NCI-H446 treated with DMSO at 0.1 percent for 48 hours (cell line): ENCODE measurements around the gene PLA2G4F.

Experiments used
- DNase-seq: peaks from one replicate; lab custom pipeline; 2025; lab: John Stamatoyannopoulos, UW

Gene PLA2G4F

DNA sequence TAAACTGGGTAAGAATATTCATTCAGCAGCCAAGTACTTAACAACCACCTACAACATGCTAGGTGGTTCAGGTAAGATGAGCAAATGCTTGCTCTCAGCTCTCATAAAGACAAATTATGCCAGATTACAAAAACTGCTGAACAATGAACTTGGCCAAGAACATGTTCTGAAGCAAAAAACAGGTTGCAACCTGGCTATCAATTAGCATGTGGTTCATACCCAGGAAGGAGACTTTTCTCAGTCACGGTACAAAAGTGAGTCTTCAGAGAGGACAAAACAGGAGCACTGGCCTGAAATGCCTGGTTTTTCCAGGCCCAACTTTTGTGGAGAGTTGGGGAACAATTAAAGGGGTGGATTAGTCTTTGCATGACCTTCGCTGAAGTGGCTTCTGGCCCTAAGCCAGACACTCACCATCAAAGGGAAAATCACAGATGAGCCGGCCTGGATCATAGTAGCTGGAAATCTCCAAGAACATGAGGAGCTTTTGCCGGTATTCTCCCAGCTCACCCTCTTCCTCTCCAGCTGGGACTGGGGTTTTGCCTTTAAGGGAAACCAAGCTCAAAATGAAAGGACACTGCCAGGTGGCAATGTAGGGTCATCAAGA is 7.6 kb upstream of the PLA2G4F start:
- no peak for DNase-seq

DNA sequence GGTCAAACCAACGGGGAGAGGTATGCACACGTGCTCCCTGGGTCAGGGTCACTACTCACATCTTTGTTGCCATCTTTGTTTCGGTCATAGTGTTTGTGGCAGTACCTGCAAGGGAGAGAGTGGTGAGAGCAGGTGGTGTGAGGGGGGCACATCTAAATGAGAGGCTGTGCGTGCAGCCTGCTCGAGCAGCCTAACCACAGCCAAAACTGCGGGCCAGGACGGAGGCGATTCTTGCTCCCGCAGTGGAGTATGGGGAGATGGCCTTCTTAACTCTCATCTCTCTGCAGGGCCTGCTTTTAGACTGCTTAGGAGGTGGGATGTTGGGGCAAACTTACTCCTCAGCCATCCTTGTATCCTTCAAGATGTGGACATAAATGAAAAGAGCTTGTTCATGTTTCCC is 6.9 kb upstream of the PLA2G4F start:
- no peak for DNase-seq

- DNase-seq, result no peak
Measured at GRCh38 chr15:42160136-42160535, 3.7 kb upstream of the PLA2G4F start.

DNA sequence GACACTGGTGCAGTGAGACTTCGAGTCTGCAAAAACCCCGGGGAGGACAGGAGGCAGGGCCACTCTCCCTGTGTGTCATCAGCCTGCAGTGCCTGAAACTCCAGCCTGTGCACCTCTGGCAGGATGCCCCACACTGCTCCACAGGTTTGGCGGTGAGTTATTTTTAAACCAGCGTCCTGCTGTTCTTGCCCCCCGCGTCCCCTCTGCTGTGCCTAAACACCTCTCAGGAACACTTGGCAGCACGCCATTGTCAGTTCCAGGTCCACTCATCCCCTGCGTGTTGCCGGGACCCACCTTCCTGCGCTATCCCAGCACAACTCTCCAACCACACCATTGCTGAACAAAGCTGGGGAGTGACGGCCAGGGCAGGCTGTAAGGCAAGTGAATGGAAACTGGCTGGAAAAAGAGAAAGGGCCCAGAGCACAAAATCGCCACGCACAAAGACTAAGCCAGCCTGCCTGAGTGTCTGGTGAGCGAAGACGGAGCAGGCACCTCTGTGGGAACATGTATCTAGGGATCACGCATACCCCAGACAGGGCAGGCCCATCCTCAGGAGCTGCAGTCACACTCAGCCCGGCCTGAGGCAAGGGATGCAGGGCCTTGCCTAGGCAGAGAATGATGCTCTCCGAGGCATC is 3.1 kb upstream of the PLA2G4F start:
- no peak for DNase-seq

GRCh38 chr15:42158941-42159340 is 2.5 kb upstream of the PLA2G4F start:
- DNase-seq, result no peak

- no peak for DNase-seq
Measured at GRCh38 chr15:42157981-42158765, 1.7 kb upstream of the PLA2G4F start.

- no peak for DNase-seq
Measured at GRCh38 chr15:42157381-42157780, 945 bp upstream of the PLA2G4F start.

- DNase-seq, result no peak
Measured at GRCh38 chr15:42155546-42156242, 742 bp downstream of the PLA2G4F start.

GRCh38 chr15:42154956-42155355 is 1.5 kb downstream of the PLA2G4F start:
- DNase-seq, result no peak

DNA sequence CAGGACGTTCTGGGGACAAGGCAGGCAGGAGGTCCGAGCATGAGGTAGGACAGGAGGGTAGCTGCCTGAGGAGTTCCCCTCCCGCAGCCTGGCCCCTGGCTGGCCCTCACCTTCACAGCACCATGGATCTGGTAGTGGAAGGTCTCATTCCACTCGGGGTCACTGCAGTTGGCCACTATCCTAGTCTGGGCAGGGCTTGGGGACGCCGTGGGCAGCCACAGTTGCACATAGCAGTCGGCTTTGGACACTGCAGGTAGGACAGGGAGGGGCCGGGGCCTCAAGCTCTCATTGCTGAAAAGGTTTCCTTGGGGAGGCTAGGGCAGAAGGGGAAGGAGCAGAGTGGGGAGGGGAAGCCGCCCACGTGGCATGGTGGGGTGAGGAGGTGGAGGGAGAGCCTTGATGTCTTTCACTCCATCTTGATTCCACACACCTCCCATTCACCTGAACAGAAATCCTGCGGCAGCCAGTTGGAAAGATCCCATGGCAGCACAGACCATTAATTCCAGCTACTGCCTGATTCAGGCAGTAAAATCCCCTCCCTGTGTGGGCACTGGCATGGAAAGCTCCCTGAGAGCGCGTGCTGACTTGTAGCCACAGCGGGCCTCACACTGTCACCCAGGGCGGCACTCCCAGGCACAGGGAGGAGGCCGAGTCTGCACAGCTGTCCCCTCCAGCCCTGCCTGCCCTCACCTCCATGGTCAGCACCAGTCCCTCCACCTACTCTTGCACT is 2.1 kb downstream of the PLA2G4F start:
- DNase-seq, result no peak

DNA sequence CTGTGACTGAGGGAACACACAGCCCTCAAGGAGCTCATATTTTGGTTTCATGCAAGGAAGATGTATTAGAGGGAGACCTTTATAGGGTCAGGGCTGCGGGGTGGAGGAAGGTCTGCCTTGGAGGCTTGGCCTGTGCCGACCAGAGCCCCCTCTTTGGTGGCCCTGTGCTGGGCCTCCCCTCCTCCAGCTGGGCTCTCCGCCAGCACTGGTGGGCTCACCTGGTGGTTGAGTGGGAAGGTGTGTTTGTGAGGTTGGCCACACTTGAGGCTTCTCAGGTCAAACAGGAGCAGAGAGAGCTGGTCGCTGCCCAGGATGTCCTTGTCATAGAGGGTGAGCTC is 2.6 kb downstream of the PLA2G4F start:
- no peak for DNase-seq

DNA sequence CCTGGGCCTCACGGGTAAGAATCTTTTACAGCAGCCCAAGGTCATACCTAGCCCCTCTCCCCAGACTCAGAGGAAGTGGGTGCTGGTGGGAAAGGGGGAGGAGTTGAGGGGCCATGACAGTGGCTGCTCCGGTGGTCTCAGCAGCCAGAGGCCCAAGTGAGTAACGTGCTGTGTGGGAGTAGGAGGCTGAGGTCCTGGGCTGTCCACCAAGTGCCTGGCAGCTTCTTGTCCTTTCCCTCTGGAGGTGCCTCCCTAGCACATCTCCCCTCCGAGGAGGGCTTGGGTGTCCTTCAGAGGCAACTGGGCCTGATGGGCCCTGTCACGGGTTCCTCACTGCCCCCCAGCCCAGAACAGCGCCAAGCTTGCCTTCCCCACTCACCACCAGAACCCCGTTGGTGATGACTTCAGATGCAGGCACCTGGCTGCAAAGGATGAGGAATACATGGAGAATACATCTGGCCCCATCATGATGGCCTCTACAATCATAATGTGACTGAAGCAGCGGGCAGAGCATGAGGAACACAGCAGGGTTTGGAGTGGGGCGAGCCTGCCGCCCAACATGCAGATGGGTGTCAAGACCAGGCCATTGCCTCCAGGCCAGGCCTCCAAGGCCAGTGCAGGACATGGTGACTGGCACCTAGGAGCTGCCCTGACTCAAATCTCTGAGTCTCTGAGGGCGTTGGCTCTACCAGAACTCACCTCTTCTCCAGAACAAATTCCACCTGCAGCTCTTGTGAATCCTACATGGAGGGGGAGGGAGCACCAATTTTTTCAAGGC is 3.3 kb downstream of the PLA2G4F start:
- no peak for DNase-seq

DNA sequence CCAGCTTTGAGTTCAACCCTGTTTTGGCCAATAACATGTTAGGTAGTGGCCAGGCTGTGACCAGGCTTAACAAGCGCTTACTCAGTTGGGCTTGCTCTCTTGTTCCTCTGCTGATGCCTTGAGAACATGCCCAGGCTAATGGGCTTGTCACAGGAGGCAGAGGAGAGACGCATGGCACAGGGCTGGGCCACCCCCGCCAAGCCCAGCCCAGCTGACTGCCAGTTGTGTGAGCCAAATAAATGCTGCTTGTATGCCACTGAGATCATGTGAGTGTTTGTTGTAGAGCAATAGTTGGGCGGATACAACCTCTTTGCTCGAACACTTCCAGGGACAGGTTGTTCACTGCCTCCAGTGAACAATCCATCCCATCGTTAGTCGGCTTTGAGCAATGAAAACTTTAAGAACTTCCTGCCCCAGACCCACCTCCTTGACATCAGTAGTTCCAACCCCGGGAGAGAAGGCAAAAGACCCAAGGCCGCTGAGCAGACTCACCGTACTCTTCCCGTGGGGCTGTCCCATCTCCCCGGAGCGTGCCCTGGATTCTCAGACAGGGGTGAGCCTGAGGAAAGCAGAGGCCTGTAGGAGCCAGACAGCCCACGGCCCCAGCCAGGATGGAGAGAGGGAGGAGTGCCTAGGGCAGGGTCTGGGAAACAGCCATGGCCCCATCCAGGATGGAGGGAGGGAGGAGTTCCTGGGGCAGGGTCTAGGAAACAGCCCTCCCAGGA is 4.1 kb downstream of the PLA2G4F start:
- DNase-seq, result no peak

DNA sequence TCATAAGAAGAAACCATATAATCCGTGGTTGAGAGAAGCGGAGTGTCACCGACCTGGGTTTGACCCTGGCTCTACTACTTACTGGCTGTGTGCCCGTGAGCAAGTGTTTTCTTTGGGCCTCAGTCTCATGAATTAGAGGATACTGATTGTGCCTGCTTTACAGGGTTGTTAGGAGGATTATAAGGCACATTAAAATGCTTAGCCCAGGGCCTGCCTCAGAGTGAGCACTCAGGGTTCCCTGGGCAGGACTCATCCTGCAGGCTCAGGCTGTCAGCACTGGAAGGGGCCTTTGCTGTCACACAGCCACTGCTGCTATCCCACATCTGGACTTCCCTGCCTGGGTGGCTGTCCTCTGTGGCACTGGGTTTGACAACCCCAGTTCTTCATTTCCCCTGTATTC is 4.7 kb downstream of the PLA2G4F start:
- DNase-seq, result no peak

GRCh38 chr15:42151141-42151561 is 5.3 kb downstream of the PLA2G4F start:
- DNase-seq, result no peak

- DNase-seq, result no peak
Measured at GRCh38 chr15:42150219-42150970, 6.0 kb downstream of the PLA2G4F start.

DNA sequence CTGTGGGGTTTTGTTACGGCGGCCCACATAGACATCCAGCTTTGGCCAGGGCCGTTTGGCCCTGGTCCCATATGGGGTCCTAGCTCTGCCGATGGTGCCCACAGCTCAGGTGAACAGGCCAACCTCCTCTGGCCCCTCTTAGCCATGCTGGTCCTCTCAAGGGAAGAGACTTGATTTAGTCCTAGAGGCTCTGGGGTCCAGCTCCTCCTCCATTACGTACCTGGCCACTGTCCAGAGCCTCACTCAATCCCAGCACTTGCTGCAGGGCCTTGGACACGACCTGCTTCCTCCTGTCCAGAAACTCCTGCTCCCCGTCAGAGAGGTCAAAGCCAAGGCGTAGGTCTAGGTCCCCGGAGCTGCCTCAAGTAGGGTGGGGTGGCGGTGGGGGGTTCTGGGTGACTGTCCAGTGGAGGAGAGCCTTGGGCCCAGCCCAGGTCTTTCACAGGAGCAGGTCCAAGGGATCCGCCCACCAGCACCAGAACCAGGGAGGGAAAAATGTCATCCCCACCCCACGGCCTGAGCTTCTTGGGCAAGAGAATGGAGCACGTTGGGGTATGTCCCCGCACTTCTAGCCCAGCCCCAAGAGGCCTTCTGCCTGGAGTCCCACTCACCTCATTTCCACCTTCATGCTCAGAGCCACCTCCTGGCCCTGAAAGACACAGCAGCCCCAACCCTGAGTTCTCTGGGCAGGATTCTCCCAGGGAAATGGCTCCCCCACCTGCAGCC is 6.8 kb downstream of the PLA2G4F start:
- DNase-seq, result no peak

DNA sequence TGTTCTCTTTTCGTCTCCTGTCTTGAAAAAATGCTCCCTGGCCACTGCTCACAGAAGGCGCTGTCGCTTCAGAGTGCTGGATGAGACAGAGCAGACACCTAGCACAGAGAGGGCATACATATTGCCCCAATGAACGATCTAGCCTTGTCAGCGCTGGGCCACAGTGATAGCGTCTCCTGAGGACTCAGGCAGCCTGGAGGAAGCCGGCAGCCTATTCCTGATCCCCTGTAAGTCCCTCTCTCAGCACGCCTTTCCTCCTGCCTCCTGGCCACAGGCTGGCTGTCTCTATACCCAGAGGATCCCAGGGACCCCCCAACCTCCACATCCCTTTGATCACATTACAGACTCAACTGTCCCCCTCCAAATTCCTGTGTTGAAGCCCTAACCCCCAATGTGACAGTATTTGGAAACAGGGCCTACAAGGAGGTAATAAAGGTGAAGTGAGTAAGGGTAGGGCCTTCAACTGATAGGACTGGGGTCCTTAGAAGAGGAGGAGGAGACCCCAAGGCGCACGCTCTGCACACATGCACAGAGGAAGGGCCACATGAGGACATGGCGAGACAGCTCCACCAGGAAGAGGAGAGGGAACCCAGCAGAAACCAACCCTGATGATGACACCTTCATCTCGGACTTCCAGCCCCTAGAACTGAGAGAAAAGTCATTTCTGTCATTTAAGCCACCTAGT is 7.5 kb downstream of the PLA2G4F start:
- no peak for DNase-seq

DNA sequence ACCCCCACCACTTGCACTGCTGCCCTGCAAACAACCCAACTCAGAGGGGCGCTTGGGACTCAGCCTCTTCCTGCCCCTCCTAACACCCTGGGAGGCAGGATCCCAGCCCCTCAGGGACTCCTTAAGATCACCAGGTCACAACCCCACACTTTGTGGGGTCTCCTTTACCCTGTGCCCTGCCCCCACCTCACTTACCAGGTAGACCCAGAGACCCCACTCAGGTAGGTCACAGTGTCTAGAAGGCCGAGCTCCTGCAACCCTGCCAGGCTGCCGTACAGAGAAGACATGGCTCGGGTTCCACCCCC is 9.1 kb downstream of the PLA2G4F start:
- no peak for DNase-seq
